ENCODE measurements around the gene PDCD11. TPM values are rescaled to one million over a fixed set of nuclear protein-coding genes. Genes with fewer than 3 reads are reported as not detected.

Gene PDCD11
- total RNA-seq, 3 donors from 2014 or later (not counting 1 experiment from before 2014, with no cell fraction given) = 25.5 to 30.9 (median 29.5) TPM

DNA sequence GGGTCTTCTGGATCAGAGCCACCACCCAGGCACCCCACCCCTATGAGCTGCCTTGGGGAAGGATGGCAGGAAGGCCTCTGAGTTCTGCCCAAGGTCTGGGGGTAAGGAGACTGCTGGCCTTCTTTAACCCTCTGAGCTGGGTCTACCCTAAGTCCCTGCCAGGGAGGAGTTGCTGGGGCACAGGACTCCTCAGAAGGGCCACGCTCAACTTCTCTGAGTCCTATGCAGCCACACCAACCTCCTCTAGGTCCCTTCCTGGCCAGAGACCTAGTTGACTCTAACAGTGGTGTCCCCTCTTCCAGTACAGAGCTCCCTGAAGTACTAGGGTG is 94.5 kb downstream of the PDCD11 start:
- H3K36me3 Mint-ChIP-seq = no peaks in the 10 kb centered on the region
- TF ChIP-seq, protein P1, sequence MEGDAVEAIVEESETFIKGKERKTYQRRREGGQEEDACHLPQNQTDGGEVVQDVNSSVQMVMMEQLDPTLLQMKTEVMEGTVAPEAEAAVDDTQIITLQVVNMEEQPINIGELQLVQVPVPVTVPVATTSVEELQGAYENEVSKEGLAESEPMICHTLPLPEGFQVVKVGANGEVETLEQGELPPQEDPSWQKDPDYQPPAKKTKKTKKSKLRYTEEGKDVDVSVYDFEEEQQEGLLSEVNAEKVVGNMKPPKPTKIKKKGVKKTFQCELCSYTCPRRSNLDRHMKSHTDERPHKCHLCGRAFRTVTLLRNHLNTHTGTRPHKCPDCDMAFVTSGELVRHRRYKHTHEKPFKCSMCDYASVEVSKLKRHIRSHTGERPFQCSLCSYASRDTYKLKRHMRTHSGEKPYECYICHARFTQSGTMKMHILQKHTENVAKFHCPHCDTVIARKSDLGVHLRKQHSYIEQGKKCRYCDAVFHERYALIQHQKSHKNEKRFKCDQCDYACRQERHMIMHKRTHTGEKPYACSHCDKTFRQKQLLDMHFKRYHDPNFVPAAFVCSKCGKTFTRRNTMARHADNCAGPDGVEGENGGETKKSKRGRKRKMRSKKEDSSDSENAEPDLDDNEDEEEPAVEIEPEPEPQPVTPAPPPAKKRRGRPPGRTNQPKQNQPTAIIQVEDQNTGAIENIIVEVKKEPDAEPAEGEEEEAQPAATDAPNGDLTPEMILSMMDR (IDR thresholded peaks at IDR 0.05) = no peak
- H3K4me3 Mint-ChIP-seq = no peak overlapping the region
- H3K27me3 ChIP-seq (ENCODE audit: control insufficient read depth, insufficient read depth, low read length) = peaks cover 11% of the 10 kb centered on the region
- peak in 2 of 3 donors; percentile 13 to 25 for ATAC-seq
- peaks cover 22% of the 10 kb centered on the region for H3K4me1 ChIP-seq (ENCODE audit: control insufficient read depth, insufficient read depth, low read length)
- H3K27ac ChIP-seq (ENCODE audit: low read length) = no peak overlapping the region
- peaks cover 5 to 6% of the 10 kb centered on the region in 2 donors for H3K4me1 Mint-ChIP-seq
- no peak overlapping the region for H3K27ac Mint-ChIP-seq
- H3K36me3 ChIP-seq (ENCODE audit: control insufficient read depth, insufficient read depth, low read length) = no peaks in the 10 kb centered on the region
- H3K4me3 ChIP-seq (ENCODE audit: low read length) = no peak overlapping the region
- intact Hi-C loops (cut with micrococcal nuclease) = no loop called here
- no peaks in the 10 kb centered on the region for H3K9me3 ChIP-seq (ENCODE audit: control insufficient read depth, insufficient read depth, low read length)
- DNase-seq = no peak
- no peaks in the 10 kb centered on the region for H3K9me3 Mint-ChIP-seq
- peaks cover 24 to 36% of the 10 kb centered on the region in 2 donors for H3K27me3 Mint-ChIP-seq (ENCODE audit: low read depth in 2 of 2)
- 88% methylated on average over 1 of the region's 1 CpG for WGBS (ENCODE audit: insufficient coverage)

DNA sequence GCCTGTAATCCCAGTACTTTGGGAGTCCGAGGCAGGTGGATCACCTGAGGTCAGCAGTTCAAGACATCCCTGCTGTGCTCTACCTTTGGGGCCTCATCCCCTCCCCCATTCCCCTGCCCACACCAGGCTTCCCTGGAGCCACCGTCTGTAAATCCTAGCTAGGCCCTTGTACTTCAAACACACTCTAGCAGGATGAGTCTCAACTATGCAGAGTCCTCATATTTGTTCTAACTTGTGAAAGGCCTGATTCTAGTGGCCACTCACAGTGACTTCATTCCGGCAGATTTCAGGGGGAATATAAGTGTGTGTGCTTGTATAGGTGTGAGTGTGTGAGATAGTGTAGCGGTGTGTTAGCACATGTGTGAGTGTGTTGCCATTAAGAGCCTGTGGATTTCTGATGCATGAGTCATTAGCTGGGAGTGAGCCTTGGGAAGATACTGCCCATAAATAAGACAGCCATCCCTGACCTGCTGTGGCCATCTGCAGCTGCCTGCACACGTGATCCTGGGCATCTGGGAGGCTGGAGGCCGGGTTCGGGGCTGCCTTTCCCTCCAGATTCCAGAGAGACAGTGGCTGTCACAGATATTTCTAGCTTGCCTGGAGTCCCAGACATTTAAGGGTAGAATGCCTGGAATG is 95.4 kb downstream of the PDCD11 start:
- H3K4me3 ChIP-seq (ENCODE audit: low read length) = no peak overlapping the region
- peaks cover 13% of the 10 kb centered on the region for H3K27me3 ChIP-seq (ENCODE audit: control insufficient read depth, insufficient read depth, low read length)
- ATAC-seq (no peak), DNase-seq (no peak)
- Mint-ChIP-seq H3K4me1 (peaks cover 5 to 6% of the 10 kb centered on the region in 2 donors), H3K27me3 (ENCODE audit: low read depth in 2 of 2) (peaks cover 26 to 36% of the 10 kb centered on the region in 2 donors), H3K9me3 (no peaks in the 10 kb centered on the region), H3K4me3 (peak overlapping the region; percentile 38), H3K36me3 (no peaks in the 10 kb centered on the region), H3K27ac (no peak overlapping the region)
- H3K4me1 ChIP-seq (ENCODE audit: control insufficient read depth, insufficient read depth, low read length) = peaks cover 22% of the 10 kb centered on the region
- no peaks in the 10 kb centered on the region for H3K9me3 ChIP-seq (ENCODE audit: control insufficient read depth, insufficient read depth, low read length)
- intact Hi-C loops (cut with micrococcal nuclease) = no loop called here
- WGBS (ENCODE audit: insufficient coverage) = 92% methylated on average over 7 of the region's 7 CpGs
- no peaks in the 10 kb centered on the region for H3K36me3 ChIP-seq (ENCODE audit: control insufficient read depth, insufficient read depth, low read length)
- H3K27ac ChIP-seq (ENCODE audit: low read length) = no peak overlapping the region
- TF ChIP-seq, protein P1 (IDR thresholded peaks at IDR 0.05) = no peak

DNA sequence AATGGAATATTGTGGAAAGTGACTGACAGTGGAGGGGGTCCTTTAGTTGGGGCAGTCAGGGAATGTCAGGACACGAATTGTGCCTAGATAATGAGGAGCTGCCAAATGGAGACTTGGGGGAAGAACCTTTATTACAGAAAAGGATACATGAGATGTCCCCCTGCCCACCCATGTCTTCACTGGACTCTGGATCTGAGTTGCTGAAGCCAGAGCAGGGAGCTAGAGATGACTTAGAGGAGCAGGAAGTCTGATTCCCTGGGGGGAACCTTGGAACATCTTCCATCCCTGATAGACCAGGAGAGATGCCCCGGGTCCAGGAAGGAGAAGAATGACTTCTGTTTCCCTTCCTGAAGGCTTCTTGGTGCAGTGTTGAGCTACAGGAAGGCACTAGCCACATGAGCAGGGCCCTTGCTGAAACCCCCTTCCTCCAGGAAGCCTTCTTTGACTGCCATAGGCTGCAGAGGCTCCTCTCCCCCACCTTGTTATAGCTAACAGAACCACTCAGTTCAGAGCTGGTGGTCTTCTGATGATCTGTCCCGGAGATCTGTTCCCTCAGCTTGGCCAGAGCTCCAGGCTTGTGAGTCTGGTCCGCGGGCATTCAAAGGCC is 96.3 kb downstream of the PDCD11 start:
- Histone ChIP-seq H3K27me3 (ENCODE audit: control insufficient read depth, insufficient read depth, low read length) (peaks cover 13% of the 10 kb centered on the region), H3K9me3 (ENCODE audit: control insufficient read depth, insufficient read depth, low read length) (no peaks in the 10 kb centered on the region), H3K36me3 (ENCODE audit: control insufficient read depth, insufficient read depth, low read length) (no peaks in the 10 kb centered on the region), H3K4me1 (ENCODE audit: control insufficient read depth, insufficient read depth, low read length) (peaks cover 22% of the 10 kb centered on the region), H3K4me3 (ENCODE audit: low read length) (no peak overlapping the region), H3K27ac (ENCODE audit: low read length) (no peak overlapping the region)
- Mint-ChIP-seq H3K27ac (no peak overlapping the region), H3K4me1 (peaks cover 5 to 6% of the 10 kb centered on the region in 2 donors), H3K4me3 (peak overlapping the region; percentile 82), H3K36me3 (no peaks in the 10 kb centered on the region), H3K27me3 (ENCODE audit: low read depth in 2 of 2) (peaks cover 36 to 44% of the 10 kb centered on the region in 2 donors), H3K9me3 (no peaks in the 10 kb centered on the region)
- 79% methylated on average over 5 of the region's 5 CpGs for WGBS (ENCODE audit: insufficient coverage)
- intact Hi-C loops (cut with micrococcal nuclease) = no loop called here
- no peak for DNase-seq
- TF ChIP-seq, protein P1 (IDR thresholded peaks at IDR 0.05) = no peak
- no peak for ATAC-seq
